ENCODE results near the gene STX1A.
"Not testable (repeated sequence)": the region's sequence is repeated elsewhere in the genome, so short reads cannot be mapped to it uniquely, and the experiment has no call there.

DNA sequence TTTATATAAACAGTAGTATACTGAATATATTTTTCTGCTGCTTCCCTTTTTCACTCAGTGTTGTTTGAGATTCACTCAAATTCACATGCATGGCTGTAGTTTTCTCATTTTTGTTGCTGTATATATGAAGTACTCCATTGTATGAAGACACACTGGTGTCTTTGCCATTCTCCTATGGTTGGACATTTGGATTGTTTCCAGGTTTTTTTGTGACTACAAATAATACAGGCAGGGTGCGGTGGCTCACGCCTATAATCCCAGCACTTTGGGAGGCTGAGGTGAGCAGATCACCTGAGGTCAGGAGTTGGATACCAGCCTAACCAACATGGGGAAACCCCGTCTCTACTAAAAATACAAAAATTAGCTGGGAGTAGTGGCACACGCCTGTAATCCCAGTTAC, 58.9 kb downstream of the STX1A start:
- TF ChIP-seq, protein P1, sequence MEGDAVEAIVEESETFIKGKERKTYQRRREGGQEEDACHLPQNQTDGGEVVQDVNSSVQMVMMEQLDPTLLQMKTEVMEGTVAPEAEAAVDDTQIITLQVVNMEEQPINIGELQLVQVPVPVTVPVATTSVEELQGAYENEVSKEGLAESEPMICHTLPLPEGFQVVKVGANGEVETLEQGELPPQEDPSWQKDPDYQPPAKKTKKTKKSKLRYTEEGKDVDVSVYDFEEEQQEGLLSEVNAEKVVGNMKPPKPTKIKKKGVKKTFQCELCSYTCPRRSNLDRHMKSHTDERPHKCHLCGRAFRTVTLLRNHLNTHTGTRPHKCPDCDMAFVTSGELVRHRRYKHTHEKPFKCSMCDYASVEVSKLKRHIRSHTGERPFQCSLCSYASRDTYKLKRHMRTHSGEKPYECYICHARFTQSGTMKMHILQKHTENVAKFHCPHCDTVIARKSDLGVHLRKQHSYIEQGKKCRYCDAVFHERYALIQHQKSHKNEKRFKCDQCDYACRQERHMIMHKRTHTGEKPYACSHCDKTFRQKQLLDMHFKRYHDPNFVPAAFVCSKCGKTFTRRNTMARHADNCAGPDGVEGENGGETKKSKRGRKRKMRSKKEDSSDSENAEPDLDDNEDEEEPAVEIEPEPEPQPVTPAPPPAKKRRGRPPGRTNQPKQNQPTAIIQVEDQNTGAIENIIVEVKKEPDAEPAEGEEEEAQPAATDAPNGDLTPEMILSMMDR (IDR thresholded peaks at IDR 0.05): not testable (repeated sequence)
- TF ChIP-seq POLR2AphosphoS5 (IDR thresholded peaks at IDR 0.05): not testable (repeated sequence)

Data from sigmoid colon (tissue), 4 donors.